IPS DF 4.7 (cell line): Measurements from ENCODE around the gene NFIA.

ENCODE experiments used
- DNase-seq: peaks from one replicate; pipeline ENCODE4 v3.0.0-alpha.2; 2013; ENCODE audit warnings: low spot score; ENCODE audit errors: extremely low read depth

The NFIA gene

DNA sequence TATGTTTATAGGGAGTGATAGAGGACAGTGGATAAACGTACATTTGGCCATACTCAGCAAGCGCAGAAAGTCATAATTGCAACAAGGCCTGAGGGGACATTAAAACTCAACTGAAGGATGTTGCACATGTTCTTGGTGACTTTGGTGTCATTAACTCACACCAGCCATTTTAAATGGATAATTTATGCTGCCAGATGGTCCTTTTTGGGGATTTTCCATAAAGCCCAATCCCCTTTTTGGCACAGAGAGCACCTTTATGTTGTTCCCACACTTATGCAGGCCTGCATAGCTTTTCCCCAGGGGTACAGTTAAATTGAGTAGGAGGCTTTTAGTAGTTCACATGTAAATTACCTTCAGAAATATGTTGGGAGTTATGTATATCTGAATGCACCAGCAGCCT is 279.6 kb downstream of the NFIA start:
- no peak for DNase-seq

DNA sequence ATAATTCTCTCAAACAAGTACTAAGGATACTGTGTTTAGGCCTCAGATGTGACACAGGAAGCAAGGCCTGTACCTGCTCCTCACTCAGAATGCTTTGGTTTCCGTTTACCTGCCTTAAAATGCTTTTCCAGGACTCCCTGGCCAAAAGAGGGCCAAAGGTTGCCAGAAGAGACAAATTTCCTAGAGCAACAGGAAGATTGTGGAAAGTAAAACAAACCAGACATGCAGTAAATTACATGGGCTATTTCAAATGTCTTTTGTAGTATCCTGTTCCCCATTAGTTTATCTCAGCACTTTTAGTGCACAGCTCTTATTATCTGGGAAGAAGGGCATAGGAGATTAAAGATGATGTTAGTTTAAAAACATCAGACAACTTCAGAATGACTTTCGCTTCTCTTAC is 280.0 kb downstream of the NFIA start:
- no peak for DNase-seq

DNA sequence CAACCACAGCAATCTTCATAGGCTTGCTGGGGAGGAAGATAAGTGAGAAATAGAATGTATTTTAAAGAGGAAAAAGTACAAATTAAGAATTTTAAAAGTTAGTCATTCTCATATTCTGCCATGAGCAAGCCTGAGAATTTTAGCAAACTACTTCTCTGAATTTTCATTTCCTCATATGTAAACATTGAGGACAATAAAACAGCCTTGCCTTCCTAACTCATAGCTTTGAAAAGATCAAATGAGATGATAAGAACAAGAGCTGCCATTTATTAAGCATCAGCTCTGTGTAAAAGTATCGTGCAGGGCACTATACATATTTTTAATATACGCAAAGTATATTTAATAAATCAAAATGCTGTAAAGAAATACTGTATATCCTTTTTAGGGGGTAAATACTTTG is 286.0 kb downstream of the NFIA start:
- no peak for DNase-seq

- no peak for DNase-seq
These were observed 286.5 kb downstream of the NFIA start for GRCh38 chr1:61368876-61369275.

DNA sequence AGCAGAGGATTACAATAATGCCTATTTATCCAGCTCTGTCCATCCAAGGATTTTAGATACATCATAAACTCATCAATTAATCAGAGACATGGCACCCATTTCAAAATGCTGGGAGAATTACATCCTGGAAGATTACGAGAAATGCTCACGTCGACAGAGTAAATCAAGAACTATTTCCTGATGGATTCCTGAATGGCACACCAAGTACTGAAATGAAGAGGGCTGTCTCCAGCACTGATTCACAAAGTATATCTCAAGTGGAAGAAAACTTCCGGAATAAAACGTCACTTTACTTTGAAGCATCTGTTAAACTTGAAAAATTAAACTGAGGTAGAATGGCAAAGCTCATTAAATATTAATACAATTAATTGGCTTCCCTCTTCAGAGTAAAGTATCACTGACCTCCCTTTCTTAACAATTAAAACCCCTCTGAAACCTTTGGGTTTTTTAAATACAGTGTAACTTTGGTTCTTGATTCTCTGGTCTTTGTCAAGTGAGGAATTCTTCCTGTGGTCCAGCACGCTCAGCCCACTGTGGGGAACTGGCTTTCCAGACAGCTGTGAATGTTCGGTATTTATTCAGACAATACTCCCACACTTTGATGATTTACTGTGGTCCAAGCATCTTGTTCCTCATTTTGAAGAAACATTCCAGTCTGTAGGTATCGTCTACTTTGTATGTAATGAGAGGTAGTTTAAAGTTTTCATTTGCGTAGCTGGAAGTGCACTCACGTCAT is 288.0 kb downstream of the NFIA start:
- no peak for DNase-seq

DNA sequence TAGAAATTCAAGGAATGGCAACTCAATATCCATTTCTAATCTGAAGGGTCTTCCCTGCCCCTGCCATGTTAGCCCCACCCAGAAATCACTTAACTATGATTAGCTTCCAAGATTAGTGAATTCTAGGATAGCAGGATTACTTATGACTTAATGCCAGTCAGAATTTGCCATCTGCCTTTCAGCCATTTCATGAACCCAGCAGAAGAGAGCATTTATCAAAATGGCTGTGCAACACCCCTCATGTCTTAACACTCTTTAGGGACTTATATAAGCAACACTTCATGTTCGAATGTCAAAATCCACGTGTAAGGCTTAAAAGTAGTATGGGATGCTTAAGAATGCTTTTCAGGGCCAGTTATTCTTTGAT is 288.5 kb downstream of the NFIA start:
- no peak for DNase-seq

GRCh38 chr1:61372944-61373343 is 290.6 kb downstream of the NFIA start:
- no peak for DNase-seq

DNA sequence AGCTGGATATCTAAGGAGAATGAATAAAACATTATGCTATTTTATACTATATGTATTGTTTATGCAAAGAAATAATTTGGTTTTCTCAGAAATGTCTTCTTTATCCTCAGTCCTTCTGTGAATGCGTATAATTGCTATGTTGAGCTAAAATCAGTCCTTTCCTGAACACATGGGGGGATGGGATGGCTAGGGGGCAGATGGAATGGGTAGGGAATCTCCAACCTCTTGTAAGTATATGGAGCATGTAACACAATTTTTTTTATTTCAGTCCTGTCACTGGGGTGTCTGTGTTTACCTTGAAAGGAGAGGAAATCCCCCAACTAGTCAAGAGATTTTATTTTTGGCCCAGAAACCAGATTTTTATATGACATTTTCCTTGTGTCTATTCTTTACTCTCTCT is 291.8 kb downstream of the NFIA start:
- DNase-seq = no peak

- no peak for DNase-seq
These were observed 292.9 kb downstream of the NFIA start for GRCh38 chr1:61375082-61375880.

- DNase-seq = no peak
These were observed 293.8 kb downstream of the NFIA start for GRCh38 chr1:61376151-61376550.

DNA sequence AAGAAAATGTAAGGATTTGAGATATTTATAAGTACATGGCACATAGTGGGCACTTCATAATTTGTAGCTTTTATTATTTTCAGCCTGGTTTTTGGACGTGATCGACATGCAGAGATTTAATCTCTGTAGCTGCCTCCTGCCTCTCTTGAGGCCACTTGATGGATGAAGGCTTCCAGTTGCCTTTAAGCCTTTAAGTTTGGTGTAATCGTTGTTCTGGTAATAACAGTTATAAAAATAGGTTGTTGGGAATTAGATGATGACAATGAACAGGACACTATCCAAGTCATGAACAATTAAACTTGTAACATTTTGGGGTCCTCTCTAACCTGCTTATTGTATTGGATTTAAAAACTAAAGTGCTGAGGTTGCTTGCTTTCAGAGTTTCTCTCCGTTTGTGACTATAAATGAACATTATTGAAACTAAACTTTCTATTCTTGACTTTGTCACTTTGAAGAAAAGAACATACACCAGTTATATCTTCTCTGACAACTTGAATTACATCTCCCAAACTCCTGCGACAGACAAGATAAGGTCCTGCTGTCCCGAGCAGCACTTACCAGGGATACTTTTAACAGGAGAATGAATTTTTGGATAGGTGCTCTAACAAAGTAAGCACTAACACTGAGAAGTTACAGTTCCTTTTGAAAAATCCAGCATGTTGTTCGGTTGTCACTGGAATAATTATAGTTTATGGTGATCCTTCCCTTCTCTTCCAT is 295.0 kb downstream of the NFIA start:
- no peak for DNase-seq

DNA sequence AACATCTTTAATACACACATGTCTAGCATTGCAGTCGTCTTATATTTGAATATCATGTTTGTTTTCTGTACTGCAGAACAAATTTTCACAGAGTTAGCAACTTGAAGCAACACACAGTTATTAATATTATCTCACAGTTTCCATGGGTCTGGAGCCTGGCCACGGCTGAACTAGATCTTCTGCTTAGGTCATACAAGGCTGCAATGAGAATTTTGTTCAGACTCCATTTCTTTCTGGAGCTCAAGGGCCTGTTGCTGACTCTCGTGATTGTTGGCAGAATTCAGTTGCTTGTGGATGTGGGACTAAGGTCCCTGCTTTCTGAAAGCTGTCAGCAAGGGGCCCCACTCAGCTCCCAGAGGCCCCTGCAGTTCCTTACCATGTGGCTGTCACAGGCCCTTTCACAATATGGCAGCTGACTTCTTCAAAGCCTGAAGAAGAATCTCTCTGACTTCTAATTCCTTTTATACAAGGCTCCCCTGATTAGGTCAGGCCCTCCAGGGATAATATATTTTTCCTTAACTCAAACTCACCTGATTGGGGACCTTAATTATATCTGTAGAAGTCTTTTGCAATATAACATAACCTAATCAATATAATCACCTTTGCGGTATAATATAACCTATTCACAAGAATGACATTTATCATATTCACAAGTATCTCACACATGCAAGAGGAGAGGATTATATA is 296.3 kb downstream of the NFIA start:
- no peak for DNase-seq

GRCh38 chr1:61379693-61380092 is 297.3 kb downstream of the NFIA start:
- DNase-seq = no peak

- DNase-seq = no peak
These were observed 298.2 kb downstream of the NFIA start for GRCh38 chr1:61380561-61380960.

- no peak for DNase-seq
These were observed 304.0 kb downstream of the NFIA start for GRCh38 chr1:61386323-61386722.

- DNase-seq = no peak
These were observed 304.4 kb downstream of the NFIA start for GRCh38 chr1:61386770-61387169.

DNA sequence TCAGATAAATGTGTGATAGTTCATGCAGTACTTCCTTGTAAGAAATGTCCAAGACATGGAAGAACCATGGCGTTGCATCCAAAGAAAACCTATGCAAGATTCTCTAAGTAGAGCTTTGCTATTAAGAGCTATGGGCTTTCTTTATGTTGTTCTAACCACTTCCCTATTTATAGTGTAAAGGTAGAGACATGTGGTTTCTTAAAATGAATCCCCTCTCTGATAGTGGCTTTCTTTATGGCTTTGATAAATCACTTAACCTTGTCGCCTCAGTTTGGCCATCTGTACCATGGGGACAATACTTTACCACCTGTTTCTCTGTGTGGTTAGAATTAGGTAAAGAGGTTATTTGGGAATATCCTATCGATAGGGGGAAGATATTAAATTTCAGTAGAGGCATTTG is 305.5 kb downstream of the NFIA start:
- no peak for DNase-seq

- no peak for DNase-seq
These were observed 306.2 kb downstream of the NFIA start for GRCh38 chr1:61388566-61388965.

GRCh38 chr1:61389194-61389925 is 307.0 kb downstream of the NFIA start:
- DNase-seq = no peak

DNA sequence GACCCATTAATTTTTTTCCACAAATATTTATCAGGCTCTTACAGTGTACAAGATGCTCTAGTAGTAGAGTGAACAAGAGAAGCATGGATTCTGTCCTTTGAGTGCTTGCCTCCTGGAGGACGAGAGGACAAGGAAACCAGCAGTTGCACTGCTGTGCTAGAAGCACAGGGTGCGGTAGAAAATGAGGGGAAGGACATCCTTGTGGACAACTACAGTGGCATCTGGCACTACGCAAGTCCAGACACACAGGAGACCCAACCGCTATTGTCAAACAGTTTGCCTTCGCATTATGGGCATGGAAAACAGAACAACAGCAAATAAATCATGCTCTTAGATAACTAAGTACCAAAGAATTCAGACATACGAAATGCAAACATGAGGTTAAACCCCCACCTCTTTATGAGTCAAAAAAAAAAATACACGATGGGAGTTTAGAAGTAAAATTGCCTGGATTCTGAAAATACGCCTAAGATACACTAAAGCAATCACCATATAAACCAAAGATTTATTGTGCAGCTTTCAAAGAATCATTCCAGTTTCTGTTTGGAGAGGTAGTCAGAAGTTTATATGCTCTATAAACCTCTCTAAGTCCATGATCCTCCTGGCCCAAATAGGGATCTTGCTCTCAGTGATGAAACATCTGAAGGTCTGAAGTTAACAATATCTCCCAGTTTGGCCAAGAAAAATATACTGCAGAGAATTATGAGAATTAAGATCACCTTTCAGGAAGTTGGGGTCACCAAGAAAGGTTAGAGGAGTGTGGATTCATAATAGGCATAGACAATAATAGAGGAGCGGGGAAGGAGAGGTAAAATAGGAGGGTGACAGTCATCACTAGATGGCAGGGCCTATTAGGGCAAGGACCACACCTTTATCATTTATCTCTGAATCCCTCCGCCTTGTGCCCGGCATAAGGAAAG is 307.8 kb downstream of the NFIA start:
- DNase-seq = no peak
